Measurements from ENCODE around the gene PREX1. TPM values are rescaled to one million over a fixed set of nuclear protein-coding genes. Genes with fewer than 3 reads are reported as not detected.

The PREX1 gene
- total and polyA plus RNA-seq, 2 donors from 2014 or later: 8.5 to 38.2 TPM

DNA sequence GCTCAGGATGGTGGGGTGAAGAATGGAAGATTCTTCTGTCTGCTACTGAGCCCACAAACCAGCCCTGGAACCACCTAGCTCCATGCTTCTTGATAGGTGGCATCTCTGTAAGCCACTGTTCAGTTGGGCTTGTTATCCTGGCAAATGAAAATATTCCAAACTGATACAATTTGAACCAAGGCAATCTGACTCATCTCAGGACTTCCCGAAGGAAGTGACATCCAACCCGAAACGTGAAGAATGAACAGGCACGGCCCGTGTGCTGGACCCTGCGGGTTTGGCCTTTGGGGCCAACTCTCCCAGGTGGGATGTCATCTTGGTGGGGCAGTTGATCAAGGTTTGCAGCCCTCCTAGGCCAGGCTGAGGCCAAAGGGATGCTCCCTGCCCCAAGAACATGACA, 160.3 kb downstream of the PREX1 start:
- H3K27ac ChIP-seq (ENCODE audit: low read depth in 2 of 2, low read length in 2 of 2): no peak overlapping the region
- no peak for FAIRE-seq

DNA sequence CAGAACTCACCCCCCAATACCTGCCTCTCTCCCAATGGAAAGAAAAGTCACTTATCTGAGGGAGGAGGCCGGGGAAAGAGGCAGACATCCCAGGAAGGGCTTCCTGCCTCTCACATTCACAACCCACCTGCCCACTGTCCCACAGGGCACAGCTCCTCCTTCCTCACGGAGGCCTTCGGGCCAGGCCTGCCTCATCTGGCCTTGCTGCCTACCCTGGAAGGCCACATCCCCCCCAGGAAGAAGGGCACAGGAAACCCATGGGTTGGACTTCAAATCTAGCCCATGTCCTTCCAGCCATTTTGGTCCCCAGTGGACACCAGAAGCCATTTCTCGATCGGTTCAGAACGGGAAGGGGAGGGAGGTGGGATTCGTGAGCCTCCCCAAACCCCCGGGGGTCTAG, 162.0 kb downstream of the PREX1 start:
- intact Hi-C loops (cut with DNase I): no loop called here
- H3K27me3 ChIP-seq (ENCODE audit: control insufficient read depth, insufficient read depth, low read length): no peaks in the 10 kb centered on the region
- no peak for FAIRE-seq

More for the DNA sequence above, 160.3 kb downstream of the PREX1 start:
- H3K9me3 ChIP-seq (ENCODE audit: control insufficient read depth in 2 of 3, insufficient read depth in 1 of 3, low read length in 3 of 3): peaks cover 0 to 5% (median 0%) of the 10 kb centered on the region in 3 donors
- no peaks in the 10 kb centered on the region for H3K27me3 ChIP-seq (ENCODE audit: control insufficient read depth, insufficient read depth, low read length)
- no peaks in the 10 kb centered on the region for H3K36me3 ChIP-seq (ENCODE audit: control insufficient read depth in 2 of 3, insufficient read depth in 3 of 3, low read length in 3 of 3)
- no peak overlapping the region for H3K4me3 ChIP-seq (ENCODE audit: low read length in 3 of 3)
- H3K9ac ChIP-seq (ENCODE audit: low read length in 3 of 3): no peak overlapping the region
- no peak for DNase-seq
- TF ChIP-seq, protein P1, sequence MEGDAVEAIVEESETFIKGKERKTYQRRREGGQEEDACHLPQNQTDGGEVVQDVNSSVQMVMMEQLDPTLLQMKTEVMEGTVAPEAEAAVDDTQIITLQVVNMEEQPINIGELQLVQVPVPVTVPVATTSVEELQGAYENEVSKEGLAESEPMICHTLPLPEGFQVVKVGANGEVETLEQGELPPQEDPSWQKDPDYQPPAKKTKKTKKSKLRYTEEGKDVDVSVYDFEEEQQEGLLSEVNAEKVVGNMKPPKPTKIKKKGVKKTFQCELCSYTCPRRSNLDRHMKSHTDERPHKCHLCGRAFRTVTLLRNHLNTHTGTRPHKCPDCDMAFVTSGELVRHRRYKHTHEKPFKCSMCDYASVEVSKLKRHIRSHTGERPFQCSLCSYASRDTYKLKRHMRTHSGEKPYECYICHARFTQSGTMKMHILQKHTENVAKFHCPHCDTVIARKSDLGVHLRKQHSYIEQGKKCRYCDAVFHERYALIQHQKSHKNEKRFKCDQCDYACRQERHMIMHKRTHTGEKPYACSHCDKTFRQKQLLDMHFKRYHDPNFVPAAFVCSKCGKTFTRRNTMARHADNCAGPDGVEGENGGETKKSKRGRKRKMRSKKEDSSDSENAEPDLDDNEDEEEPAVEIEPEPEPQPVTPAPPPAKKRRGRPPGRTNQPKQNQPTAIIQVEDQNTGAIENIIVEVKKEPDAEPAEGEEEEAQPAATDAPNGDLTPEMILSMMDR (IDR thresholded peaks at IDR 0.05; ENCODE audit: borderline replicate concordance, extremely low read depth, insufficient read depth): no peak
- intact Hi-C loops (cut with DNase I): no loop called here
- peaks cover 0 to 11% (median 0%) of the 10 kb centered on the region in 3 donors for H3K4me1 ChIP-seq (ENCODE audit: control insufficient read depth in 2 of 3, insufficient read depth in 2 of 3, low read depth in 1 of 3, low read length in 3 of 3)

DNA sequence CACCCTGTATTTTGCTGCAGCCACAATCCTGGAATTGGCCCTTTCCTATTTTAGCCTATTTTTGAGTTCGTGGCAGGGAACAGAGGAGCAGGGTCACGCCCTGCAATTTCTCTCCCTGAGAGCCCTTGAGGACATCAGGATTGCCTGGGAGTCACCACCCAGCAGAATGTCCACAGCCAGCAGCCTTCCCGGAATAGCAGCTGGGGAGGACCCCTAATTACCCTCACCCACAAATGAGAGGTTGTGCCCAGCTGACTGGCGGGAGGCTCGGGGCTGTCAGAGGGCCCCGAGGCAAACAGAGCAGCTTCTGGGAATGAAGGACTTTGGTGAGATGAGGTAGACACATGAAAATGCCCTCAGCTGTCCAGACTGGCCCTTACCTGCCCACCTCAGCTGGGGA, 165.1 kb downstream of the PREX1 start:
- FAIRE-seq (no peak), DNase-seq (no peak)
- no peak overlapping the region for H3K27ac ChIP-seq (ENCODE audit: low read depth in 2 of 2, low read length in 2 of 2)
- TF ChIP-seq, protein P1 (IDR thresholded peaks at IDR 0.05; ENCODE audit: borderline replicate concordance, extremely low read depth, insufficient read depth): no peak
- H3K36me3 ChIP-seq (ENCODE audit: control insufficient read depth in 2 of 3, insufficient read depth in 3 of 3, low read length in 3 of 3): no peaks in the 10 kb centered on the region
- H3K9me3 ChIP-seq (ENCODE audit: control insufficient read depth in 2 of 3, insufficient read depth in 1 of 3, low read length in 3 of 3): peaks cover 0 to 3% (median 0%) of the 10 kb centered on the region in 3 donors
- peaks cover 0 to 13% (median 0%) of the 10 kb centered on the region in 3 donors for H3K4me1 ChIP-seq (ENCODE audit: control insufficient read depth in 2 of 3, insufficient read depth in 2 of 3, low read depth in 1 of 3, low read length in 3 of 3)
- H3K9ac ChIP-seq (ENCODE audit: low read length in 3 of 3): no peak overlapping the region
- H3K4me3 ChIP-seq (ENCODE audit: low read length in 3 of 3): no peak overlapping the region
- no peaks in the 10 kb centered on the region for H3K27me3 ChIP-seq (ENCODE audit: control insufficient read depth, insufficient read depth, low read length)
- intact Hi-C loops (cut with DNase I): no loop called here

More for the DNA sequence above, 162.0 kb downstream of the PREX1 start:
- DNase-seq: no peak
- H3K4me3 ChIP-seq (ENCODE audit: low read length in 3 of 3): no peak overlapping the region
- no peaks in the 10 kb centered on the region for H3K9me3 ChIP-seq (ENCODE audit: control insufficient read depth in 2 of 3, insufficient read depth in 1 of 3, low read length in 3 of 3)
- H3K4me1 ChIP-seq (ENCODE audit: control insufficient read depth in 2 of 3, insufficient read depth in 2 of 3, low read depth in 1 of 3, low read length in 3 of 3): peaks cover 0 to 11% (median 0%) of the 10 kb centered on the region in 3 donors
- H3K36me3 ChIP-seq (ENCODE audit: control insufficient read depth in 2 of 3, insufficient read depth in 3 of 3, low read length in 3 of 3): no peaks in the 10 kb centered on the region
- no peak overlapping the region for H3K9ac ChIP-seq (ENCODE audit: low read length in 3 of 3)
- H3K27ac ChIP-seq (ENCODE audit: low read depth in 2 of 2, low read length in 2 of 2): no peak overlapping the region
- TF ChIP-seq, protein P1 (IDR thresholded peaks at IDR 0.05; ENCODE audit: borderline replicate concordance, extremely low read depth, insufficient read depth): no peak

Measured in kidney (tissue), 14 donors.